ENCODE measurements around the gene ELP2.

GRCh38 chr18:36196238-36196995, 66.7 kb downstream of the ELP2 start:
- no peak for TF ChIP-seq CTCF (IDR thresholded peaks at IDR 0.05)
- TF ChIP-seq ZFX (IDR thresholded peaks at IDR 0.05; ENCODE audit: borderline replicate concordance), result no peak

Data from 22Rv1 (cell line).